ENCODE measurements around the gene PADI1.

GRCh38 chr1:17225140-17225539 lies 20.2 kb downstream of the PADI1 start:
- TF ChIP-seq CTCF (IDR thresholded peaks at IDR 0.05) (no peak), POLR2A (IDR thresholded peaks at IDR 0.05) (no peak), POLR2AphosphoS5 (IDR thresholded peaks at IDR 0.05) (no peak)

Measured in suprapubic skin (tissue), 4 donors.